ENCODE measurements around the gene RASGRF2.

Gene RASGRF2

DNA sequence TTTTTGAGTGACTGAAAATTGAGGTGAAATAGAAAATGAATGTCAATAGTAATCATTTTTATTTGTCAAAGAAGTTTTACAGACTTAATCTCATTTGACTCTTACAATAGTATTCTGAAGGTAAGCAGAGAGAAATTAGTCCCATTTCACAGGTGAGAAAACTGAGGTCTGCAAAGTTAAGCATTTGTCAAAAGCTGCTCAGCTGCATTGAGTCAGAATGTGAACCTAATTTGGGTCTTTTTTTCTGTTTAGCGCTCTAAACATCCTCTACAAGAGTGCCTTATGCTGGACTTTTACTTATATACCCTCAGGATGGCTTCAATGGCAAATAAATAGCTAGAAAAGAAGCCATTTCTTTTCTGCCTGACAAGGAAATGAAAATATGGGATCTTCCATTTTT lies 135.7 kb downstream of the RASGRF2 start:
- DNase-seq (ENCODE audit: extremely low read depth, insufficient read length), result no peak
- Histone ChIP-seq H3K27me3 (replicated peaks; ENCODE audit: control insufficient read depth, insufficient read depth, low read length) (peaks cover 2% of the 10 kb centered on the region; the same call in 1 of the 2 replicates), H3K4me3 (replicated peaks; ENCODE audit: low read depth, low read length) (no peak overlapping the region), H3K36me3 (ENCODE audit: control insufficient read depth, insufficient read depth, low read length) (no peaks in the 10 kb centered on the region)
- TF ChIP-seq, protein P1, sequence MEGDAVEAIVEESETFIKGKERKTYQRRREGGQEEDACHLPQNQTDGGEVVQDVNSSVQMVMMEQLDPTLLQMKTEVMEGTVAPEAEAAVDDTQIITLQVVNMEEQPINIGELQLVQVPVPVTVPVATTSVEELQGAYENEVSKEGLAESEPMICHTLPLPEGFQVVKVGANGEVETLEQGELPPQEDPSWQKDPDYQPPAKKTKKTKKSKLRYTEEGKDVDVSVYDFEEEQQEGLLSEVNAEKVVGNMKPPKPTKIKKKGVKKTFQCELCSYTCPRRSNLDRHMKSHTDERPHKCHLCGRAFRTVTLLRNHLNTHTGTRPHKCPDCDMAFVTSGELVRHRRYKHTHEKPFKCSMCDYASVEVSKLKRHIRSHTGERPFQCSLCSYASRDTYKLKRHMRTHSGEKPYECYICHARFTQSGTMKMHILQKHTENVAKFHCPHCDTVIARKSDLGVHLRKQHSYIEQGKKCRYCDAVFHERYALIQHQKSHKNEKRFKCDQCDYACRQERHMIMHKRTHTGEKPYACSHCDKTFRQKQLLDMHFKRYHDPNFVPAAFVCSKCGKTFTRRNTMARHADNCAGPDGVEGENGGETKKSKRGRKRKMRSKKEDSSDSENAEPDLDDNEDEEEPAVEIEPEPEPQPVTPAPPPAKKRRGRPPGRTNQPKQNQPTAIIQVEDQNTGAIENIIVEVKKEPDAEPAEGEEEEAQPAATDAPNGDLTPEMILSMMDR (IDR thresholded peaks at IDR 0.05; ENCODE audit: insufficient read depth, low read length, poor library complexity, severe bottlenecking), result no peak

GRCh38 chr5:81097713-81098112 lies 137.6 kb downstream of the RASGRF2 start:
- TF ChIP-seq, protein P1 (IDR thresholded peaks at IDR 0.05; ENCODE audit: insufficient read depth, low read length, poor library complexity, severe bottlenecking), result no peak
- H3K4me3 ChIP-seq (replicated peaks; ENCODE audit: low read depth, low read length), result no peak overlapping the region
- DNase-seq (ENCODE audit: extremely low read depth, insufficient read length), result no peak
- no peaks in the 10 kb centered on the region for H3K27me3 ChIP-seq (replicated peaks; ENCODE audit: control insufficient read depth, insufficient read depth, low read length)
- H3K36me3 ChIP-seq (ENCODE audit: control insufficient read depth, insufficient read depth, low read length), result no peaks in the 10 kb centered on the region

DNA sequence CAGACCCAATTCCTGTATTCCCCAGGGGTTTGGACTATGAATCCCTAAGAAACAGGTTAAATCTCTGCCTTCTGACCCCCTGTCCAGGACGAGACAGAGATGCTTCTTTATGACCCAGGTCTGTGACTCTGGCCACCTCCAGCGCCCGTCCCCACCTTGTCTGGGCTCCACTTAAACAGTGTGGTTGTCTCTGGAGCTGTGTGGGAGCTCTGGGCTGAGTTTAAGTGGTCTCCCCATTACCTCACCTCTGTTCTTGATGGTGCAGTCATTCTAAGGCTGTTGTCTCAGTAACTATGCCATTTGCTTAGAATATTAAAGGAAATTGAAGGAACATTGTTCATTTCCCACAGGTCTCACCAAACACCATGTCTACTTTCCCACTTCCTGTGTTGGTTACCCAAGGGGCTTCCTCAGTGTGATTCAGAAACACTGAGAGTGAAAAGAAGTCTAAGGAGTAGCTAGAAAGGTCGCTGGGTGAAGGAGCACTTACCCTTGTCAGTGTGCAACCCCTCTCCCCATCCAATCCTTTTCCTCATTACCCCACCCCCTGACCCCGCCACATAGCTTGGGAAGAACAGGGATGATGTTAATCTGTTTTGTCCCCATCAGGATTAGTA lies 145.2 kb downstream of the RASGRF2 start:
- no peak for DNase-seq (ENCODE audit: extremely low read depth, insufficient read length)
- Histone ChIP-seq H3K27me3 (replicated peaks; ENCODE audit: control insufficient read depth, insufficient read depth, low read length) (no peaks in the 10 kb centered on the region), H3K4me3 (replicated peaks; ENCODE audit: low read depth, low read length) (no peak overlapping the region), H3K36me3 (ENCODE audit: control insufficient read depth, insufficient read depth, low read length) (no peaks in the 10 kb centered on the region)
- TF ChIP-seq, protein P1 (IDR thresholded peaks at IDR 0.05; ENCODE audit: insufficient read depth, low read length, poor library complexity, severe bottlenecking), result no peak

GRCh38 chr5:81115261-81115660 lies 155.1 kb downstream of the RASGRF2 start:
- Histone ChIP-seq H3K4me3 (replicated peaks; ENCODE audit: low read depth, low read length) (no peak overlapping the region), H3K27me3 (replicated peaks; ENCODE audit: control insufficient read depth, insufficient read depth, low read length) (no peaks in the 10 kb centered on the region; the same call in 1 of the 2 replicates), H3K36me3 (ENCODE audit: control insufficient read depth, insufficient read depth, low read length) (no peaks in the 10 kb centered on the region)
- no peak for DNase-seq (ENCODE audit: extremely low read depth, insufficient read length)
- TF ChIP-seq, protein P1 (IDR thresholded peaks at IDR 0.05; ENCODE audit: insufficient read depth, low read length, poor library complexity, severe bottlenecking), result no peak

GRCh38 chr5:81117566-81117965 lies 157.4 kb downstream of the RASGRF2 start:
- DNase-seq (ENCODE audit: extremely low read depth, insufficient read length), result no peak
- Histone ChIP-seq H3K36me3 (ENCODE audit: control insufficient read depth, insufficient read depth, low read length) (no peaks in the 10 kb centered on the region), H3K27me3 (replicated peaks; ENCODE audit: control insufficient read depth, insufficient read depth, low read length) (no peaks in the 10 kb centered on the region; the same call in 1 of the 2 replicates), H3K4me3 (replicated peaks; ENCODE audit: low read depth, low read length) (no peak overlapping the region)
- TF ChIP-seq, protein P1 (IDR thresholded peaks at IDR 0.05; ENCODE audit: insufficient read depth, low read length, poor library complexity, severe bottlenecking), result no peak

DNA sequence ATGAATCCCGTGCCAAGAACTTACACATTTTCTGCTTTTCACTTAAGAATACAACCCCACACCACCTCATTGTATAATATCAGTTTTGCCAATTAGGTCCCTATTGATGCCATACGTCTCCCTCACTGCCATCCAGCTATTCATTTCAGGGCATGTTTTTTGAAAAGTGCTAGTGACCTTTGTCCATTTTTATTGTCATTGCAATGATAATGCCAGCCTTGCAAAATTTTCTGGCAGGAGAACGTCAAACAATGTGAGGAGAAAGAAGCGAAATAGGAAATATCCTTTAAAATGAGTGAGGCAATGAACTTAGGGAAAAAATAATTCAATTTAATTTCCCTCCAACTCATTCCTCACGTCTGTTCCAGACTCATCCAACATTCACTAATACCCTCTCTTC lies 161.1 kb downstream of the RASGRF2 start:
- DNase-seq (ENCODE audit: extremely low read depth, insufficient read length), result no peak
- H3K36me3 ChIP-seq (ENCODE audit: control insufficient read depth, insufficient read depth, low read length), result no peaks in the 10 kb centered on the region
- TF ChIP-seq, protein P1 (IDR thresholded peaks at IDR 0.05; ENCODE audit: insufficient read depth, low read length, poor library complexity, severe bottlenecking), result no peak
- no peak overlapping the region for H3K4me3 ChIP-seq (replicated peaks; ENCODE audit: low read depth, low read length)
- no peaks in the 10 kb centered on the region; the same call in 1 of the 2 replicates for H3K27me3 ChIP-seq (replicated peaks; ENCODE audit: control insufficient read depth, insufficient read depth, low read length)
